NCI-H2029 (cell line): ENCODE measurements around the gene FILIP1L.

Experiments used
- DNase-seq: peaks from one replicate; lab custom pipeline; 2025; lab: John Stamatoyannopoulos, UW

Gene FILIP1L

DNA sequence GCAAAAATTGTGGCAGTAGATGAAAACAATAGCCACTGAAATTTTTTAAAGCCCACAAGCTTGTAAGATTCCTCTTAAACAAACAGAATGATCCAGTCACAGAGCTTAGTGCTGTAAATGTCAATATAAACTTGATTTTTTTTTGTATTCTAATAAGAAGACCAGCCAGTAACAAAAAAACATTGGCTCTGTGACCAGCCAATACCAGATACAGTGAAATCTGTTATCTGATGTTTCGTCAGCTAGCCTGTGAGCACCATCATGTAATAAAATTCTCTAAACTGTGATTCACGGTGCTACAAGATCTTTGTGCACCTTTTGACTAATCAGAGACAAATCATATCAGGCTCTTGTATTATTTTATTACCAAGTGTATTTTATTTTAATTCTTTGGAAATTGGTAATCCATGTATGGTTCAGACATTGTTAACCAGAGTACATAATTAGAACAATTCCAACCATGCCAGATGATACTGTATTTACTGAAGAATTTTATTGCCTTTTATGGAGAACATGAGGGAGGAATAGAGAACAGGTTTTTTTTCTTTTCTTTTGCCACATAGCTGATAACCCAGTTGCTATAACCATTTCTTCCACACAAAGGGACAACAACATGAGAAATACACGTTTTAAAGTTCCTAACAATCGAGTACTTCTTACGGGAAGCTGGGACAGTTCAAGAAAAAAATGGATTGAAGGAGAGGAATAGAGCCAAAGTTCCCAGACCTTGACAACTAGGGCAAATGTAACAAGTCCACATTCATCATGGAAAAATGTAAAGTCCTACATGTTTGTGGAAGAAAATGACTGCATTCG is 71.9 kb downstream of the FILIP1L start:
- no peak for DNase-seq

DNA sequence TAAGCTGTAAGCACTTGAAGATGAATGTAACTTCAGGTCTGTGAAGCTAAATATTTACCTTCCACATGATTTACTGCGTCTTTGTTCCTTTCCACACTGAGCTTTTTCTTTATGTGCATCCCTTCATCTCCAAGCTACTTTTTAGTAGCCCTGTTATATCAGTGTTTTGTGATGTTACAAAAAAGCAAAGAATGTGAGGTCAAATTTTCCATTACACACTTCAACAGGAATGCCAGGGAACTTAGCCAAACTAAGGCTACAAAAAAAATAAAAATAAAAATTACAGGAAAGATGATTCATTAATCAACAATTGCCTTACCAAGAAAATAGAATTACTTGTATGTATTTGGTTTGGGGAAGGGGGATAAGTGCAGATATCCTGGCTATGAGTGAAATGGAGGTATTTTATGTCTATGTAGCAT is 73.0 kb downstream of the FILIP1L start:
- DNase-seq: no peak

DNA sequence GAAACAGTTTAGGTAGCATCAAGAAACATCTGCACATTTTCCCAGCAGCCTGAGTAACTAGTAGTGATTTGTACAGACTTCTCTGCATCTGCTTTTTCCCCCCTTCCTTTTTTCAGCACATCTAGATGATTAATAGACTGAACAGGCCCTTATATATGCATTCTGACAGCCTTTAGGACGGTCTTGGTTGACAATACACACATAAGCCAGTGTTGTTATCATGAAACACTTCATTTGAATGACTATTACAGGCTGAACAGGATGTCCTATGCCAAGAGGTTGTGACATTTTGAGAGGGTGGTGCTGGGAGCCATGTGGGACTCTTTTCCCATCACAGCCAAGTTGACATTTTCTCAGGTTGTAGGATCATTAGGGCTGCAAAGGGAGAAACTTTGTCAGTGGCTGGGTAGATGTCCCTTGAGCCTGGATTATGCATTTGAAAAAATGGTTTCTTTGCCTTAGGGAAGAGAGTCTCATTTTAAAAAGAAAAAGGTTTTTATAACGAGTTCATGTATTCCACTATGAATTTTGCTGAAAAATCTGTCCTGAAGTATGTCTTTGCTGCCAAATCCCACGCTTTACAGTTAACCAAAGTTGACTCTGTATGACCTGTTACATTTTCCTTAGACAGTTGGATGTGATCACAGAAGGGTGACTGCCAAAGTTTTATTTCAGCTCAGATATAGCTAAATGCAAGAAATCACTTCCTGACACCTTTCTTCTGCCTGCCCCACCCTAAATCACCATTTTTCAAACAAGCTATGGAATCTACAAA is 73.7 kb downstream of the FILIP1L start:
- DNase-seq: no peak

DNA sequence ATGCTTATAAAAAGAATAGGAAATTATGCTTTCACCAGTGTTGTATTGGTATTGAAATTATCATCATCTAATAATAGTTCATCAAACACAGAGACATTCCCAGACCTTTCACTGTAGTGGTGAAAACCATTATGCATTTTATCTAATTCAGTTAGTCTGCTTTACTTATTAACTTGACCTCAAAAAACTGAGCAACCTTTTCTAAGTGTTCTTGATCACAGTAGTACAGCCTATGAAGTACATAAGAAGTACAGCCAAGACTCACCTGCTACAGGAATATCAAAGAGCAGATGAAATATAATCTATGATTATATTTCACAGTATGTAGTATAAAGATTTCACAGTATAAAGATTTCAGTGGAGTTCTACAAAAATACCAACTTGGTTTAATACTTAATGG is 75.2 kb downstream of the FILIP1L start:
- no peak for DNase-seq

DNA sequence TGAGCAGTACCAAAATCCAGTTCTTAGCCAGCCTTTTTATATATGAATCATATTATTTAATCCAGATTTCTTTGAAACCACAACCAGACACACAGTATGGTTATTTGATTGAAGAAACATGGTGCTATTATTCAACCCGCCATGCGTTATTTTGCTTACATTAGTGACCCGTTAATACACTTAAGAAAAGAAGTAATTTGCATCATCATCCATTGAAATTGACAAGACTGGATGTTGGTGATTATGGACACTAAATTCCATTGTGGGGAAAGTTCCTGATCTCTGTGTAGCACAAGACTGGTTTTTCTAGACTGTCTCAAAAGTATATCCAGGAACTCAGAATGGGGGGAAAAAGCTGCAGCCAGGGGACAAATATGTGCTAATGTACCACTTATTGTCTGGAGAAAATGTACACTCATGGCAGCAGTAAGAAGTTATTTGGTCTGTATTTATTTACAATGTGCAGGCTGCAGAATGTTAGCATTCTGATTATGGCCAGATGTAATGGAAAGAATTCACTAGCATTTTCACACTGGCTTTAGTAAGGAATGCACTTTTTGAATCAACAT is 80.3 kb downstream of the FILIP1L start:
- DNase-seq: no peak

DNA sequence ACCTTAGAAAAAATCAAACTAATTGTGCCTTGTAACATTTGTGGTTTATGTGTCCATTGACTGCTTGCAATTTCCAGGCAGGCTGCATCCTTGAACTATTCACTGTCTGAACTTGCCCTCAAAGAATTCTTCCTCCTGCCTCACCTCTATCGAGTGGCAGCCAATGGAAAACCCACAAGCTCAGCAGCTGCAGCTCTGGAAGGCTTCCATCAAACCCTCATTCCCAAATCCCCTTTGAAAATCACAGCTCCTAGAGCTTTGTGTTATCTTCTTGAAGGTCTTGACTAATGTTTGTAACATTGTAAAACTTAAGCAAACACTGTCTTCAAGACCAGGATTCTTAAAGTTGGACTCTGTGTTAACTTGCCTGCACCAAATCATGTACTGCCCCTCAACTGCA is 81.1 kb downstream of the FILIP1L start:
- no peak for DNase-seq

DNA sequence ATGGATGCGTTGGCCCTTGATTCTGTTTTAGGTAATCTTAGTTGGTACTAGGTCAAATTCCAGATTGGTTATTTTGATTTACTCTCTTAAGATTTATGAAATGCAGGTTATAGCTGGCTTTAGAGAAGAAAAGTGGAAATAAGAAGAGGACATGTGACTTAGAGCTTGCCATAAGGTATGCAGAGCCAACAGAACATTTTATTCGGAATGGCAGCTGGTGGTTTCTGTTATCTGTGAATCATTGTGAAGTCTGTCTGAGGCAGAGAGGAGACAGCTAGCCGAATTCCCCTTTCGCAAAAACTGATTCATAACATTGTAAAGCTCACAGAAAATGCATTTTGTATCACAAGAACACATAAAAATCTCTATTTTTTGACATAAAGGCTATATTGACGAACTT is 82.1 kb downstream of the FILIP1L start:
- DNase-seq: no peak

DNA sequence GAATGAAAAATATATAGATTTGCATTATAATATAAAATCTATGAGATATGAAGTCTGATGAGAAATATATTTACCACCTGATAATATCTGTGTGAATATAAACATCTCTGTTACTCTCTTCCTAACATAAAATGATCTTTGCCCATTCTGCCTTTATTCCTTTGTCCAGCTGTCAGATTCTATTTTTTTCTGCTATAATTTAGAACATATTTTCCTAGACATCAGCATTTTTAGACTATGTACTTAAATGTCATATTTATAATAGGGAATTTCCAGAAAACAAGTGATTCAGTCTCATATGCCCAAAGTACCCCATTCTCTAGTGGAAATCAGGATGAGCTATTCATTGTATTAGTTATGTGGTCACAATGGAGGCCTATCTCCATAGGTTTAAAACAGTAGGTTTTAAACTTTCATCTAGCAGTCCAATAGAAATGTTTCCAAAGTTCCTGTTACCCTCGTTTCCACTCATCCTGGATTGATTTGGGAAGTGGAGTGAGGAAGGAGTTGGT is 83.3 kb downstream of the FILIP1L start:
- no peak for DNase-seq

DNA sequence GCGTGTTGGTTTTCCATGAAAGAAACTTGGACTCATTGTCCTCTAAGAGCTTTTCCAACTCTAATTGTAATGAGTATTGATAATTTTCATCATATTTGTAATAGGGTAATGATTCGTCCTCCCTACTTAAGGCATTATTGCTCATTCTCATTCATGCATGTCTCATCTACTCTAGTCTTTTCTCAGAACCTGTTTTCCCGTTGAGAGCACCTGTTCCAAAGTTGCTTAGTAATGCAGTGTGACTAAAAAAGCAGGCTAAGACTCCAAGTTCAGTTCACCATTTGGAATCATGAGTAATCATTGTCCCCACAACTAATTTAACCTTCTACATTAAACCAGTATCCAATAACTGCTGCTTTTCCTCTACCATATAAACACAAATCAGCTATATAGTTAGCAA is 84.0 kb downstream of the FILIP1L start:
- DNase-seq: no peak

DNA sequence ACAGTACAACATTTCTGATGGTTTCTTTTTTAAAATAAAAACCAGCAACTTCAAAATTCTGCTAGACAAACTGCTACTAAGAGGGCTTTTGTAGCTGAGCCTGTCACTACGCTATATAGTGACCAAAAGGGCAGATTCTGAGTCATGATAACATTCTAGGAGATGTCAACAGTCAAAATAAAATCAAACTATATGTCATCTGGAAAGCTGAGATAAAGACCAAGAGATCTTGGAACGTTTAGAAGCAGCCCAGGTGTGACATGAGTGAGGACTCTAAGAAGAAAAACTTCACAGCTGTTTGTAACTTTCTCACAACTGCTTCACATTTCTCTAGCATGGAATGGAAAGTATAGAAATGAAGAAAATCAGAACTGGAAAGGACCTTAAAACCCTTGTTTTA is 84.6 kb downstream of the FILIP1L start:
- no peak for DNase-seq

DNA sequence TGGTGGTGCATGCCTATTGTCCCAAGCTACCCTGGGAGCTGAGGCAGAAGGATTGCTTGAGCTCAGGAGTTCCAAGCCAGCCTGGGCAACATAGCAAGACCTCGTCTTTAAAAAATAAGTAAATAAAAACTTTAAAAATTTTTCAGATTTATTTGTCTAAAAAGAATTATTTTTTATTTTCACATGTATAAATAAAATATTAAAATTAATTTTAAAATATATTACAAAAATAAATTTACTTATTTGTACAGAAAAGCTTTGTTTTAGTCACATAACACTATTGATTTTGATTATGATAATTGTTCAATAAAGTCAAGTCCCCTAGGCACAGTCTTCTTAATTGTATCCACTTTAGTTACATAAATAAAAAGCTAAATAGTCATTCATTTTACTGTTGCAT is 85.2 kb downstream of the FILIP1L start:
- no peak for DNase-seq

DNA sequence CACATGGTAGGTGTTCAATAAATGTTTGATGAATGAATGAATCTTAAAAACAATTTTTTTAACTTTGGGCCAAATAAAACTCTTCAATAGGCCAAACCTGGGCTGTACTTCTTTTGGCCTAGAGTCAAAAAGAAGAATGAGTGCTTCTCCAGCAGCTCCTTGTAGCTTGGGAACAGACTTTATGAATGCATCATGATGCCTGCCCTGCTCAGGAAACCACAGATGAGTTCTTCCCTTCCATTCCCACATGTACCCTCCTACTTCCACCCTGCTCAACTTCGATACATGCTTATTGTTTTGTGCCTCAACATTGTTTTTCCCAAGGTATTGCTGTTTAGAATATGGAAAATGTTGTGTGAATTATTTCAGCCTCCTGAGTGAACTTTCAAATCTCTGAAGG is 87.0 kb downstream of the FILIP1L start:
- no peak for DNase-seq

DNA sequence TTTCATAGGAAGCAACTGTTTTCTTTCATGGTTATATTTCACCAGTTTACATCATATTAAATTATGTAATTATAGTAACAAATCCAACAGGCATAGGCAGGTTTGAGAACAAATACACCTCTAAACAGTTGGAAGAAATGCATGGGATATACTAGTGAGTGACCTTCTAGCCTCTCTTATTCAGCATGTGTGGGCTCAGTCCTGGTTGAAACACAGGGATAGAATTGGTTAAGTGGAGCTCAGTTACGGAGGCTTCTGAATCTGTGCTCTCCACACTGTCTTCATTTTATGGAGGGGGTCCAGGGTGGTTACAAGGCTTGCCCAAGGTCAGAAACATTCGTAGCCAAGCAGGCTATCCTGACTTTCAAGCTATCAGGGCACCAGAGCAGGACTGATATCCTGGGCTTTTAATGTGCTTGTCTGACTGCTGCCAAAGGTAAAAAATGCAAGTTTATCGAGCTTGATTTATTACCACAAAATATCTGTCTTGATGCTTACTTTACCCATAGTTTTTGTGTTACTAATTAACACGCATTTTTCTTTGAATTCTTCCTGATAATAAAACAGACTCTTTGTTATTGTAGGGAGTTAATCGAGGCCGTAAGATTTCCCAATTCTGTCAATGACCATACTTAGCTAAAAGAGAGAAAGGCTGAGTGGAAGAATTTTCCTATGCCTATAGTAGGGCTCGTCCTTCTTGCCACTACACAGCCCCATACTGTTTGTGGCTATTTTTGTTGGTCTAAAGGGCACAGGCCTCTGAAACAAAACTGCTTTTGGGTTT is 89.6 kb downstream of the FILIP1L start:
- DNase-seq: no peak

DNA sequence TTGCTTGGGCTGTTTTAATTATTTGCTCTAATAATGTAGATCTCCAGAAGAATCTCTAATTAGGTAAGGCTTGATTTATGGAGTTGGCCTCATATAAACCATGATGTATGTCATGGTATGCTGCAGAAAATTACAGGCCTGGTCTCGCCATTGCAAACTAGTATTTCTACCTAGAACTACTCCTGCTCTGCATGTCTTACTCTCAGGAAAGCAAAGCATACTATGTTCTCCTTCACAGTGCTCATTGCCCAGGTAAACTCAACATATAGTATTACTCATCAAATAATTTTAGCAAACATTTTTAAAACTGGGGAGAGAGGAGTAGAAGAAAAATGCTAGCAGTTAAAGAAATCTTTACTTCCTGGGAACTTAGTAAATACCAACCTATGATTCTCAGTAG is 90.7 kb downstream of the FILIP1L start:
- DNase-seq: no peak

DNA sequence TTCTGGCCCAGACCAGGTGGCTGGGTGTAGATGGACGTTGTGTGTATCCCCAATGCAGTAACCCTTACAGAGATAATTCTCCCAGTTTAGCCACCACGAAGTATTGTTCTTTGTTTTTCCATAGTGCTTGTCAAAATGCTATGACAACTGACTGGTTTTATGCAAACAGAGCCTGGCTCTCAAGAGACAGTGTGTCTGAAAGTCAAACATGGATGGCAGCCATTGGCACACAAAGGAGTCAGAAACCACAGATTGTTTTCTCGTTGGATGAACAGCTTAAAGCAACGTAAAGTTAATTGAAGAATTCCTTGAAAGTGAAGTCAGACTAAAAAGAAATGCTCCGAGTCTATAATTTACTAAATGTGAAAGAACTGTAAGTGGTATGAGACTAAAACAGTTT is 91.2 kb downstream of the FILIP1L start:
- DNase-seq: peak; percentile 81

DNA sequence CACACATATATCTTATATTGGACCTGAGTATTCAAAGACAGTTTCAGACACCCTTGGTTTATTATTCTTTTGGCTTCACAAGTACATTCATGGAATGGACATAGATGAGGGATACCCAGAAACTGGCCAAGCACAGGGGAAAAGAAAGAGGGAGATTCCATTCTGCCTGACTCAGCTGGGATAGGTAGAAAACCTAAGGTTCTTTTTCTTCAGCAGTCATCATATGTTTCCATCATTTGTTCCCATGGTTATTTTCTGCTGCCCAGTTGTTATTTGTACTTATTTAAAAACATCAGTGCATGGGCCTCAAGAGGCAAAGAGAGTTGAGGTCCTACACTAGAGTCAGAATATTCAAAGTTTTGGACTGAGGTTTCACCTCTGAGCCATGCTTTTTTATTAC is 91.8 kb downstream of the FILIP1L start:
- no peak for DNase-seq

DNA sequence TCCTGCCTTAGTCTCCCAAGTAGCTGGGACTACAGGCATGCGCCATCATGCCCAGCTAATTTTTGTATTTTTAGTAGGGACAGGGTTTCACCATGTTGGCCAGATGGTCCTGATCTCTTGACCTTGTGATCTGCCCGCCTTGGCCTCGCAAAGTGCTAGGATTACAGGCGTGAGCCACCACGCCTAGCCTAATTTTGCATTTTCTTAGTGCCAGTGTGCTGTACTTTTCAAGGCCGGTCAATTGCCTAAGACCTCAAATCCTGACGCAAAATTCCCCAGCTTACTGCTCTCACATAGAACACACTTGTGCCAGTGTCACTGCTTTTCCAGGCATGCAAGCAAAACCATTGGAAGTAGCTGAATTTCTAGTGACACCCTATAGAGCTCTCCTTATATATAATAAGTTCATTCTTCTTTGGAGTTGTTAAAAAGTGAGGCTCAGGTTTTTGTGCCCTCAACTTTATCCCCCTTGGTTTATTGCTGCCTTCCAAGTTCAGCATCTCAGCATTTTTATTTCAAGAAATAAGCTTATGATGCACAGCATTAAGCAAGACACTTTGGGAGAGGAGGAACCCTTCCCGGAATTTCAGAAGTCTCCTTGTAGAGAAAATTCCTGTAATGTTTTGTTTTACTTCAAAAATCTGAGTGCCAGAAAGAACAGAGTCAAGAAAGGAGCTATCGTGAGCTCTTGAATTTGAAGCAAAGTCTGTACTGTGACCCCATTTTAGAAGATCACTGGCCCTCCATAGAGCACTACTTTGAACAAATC is 93.2 kb downstream of the FILIP1L start:
- DNase-seq: no peak

DNA sequence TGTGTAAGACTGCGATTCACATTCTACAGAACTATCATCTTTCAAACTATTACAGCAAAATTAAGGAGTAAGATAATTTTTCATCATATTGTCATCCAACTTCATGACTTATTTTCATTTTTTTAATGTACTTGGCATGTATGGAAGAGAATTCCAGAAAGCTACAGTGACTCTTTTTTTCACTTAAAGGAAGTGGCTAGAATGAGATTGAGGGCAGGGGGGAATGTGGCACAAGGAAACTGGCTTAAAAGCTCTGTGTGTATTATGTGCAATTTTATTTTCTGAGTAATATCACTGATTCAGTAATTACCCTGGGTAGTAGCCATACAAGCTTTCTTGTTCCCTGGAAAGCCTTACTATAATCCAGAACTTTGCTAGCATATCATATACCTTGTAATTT is 94.6 kb downstream of the FILIP1L start:
- DNase-seq: no peak

DNA sequence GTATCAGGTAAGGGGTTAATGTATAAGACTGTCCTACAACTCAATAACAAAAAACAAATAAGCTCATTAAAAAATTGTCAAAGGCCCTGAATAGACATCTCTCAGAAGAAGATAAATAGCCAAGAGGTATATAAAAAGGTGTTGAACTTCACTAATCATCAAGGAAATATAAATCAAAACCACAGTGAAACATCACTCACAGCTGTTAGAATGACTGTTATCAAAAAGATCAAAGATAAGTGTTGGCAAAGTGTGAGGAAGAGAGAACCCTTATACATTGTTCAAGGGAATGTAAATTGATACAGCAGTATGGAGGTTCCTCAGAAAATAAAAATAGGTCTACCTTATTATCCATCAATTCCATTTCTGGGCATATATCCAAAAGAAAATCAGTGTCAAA is 95.5 kb downstream of the FILIP1L start:
- no peak for DNase-seq

DNA sequence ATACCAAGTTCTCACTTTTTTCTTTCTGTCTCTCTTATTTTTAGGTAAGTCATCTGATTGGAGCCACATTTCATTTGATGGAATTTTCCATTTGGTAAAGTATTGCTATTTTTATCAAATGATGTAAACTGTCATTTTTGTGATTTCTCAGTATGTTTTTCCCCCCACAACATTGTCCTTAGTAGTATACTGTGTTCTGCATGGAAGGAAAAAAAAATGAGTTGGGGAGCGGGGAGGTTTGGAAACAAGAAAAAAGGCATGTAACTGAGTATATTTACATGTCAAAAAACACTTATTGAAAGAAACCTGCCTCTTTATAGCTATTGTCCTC is 104.2 kb downstream of the FILIP1L start:
- no peak for DNase-seq

DNA sequence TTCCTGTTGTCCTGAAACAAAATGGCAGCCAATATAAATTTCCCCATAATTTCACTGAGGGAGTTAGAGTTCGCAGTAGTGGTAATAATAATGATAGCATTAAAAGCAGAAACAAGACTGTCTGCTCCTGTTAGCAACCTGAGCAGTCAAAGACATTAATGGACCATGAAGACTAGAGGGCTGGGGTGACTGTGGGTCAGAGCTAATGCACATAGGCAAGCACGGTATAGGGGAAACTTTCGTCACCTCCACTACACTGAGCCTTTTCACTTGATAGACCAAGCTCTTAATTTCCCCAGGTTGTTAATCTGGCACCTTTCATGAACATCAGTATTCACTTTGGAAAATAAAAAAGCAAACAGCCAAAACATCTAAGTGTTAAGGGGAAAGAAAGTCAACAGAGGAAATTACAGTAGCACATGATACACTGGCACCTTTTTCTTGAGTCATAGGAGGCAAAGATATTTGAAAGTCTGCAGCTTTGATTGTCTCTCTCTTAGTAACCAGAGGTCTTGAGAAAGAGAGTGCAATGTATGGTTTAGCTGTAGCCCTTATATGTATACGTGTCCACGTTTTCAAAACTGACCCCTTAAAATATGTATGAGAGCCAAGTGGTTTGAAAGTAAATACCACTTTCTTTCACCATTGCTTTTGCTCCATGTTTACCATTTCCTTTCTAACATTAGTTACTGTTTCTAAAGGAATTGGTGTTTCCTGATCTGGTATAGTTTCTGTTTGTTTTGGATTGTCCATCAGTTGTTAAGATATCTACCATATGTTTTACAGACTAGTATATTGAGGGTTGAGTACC is 104.8 kb downstream of the FILIP1L start:
- DNase-seq: no peak
